D721Med (cell line): Measurements from ENCODE around the gene NLRC5.

Experiments used
- DNase-seq: peaks from one replicate; pipeline ENCODE4 v3.0.0; 2011; ENCODE audit warnings: low spot score; ENCODE audit not compliant: insufficient read length
- FAIRE-seq: peaks from 2 replicates; lab custom pipeline; 2011; peaks lifted over from hg19 to GRCh38; lab: Jason Lieb, UNC
- CTCF ChIP-seq: IDR thresholded peaks from 2 replicates; pipeline ENCODE4 v1.5.1; 2012; ENCODE audit warnings: mild to moderate bottlenecking, control low read depth; ENCODE audit not compliant: insufficient read depth; ENCODE audit errors: missing control alignments

NLRC5 gene

GRCh38 chr16:57081744-57082143 is 92.4 kb downstream of the NLRC5 start:
- FAIRE-seq: no peak
- TF ChIP-seq CTCF: no peak
- DNase-seq: no peak

- no peak for TF ChIP-seq CTCF
- FAIRE-seq (no peak), DNase-seq (no peak)
Measured at GRCh38 chr16:57082664-57083063, 93.3 kb downstream of the NLRC5 start.

GRCh38 chr16:57083485-57084126 is 94.2 kb downstream of the NLRC5 start:
- DNase-seq: no peak
- no peak for TF ChIP-seq CTCF
- no peak for FAIRE-seq

DNA sequence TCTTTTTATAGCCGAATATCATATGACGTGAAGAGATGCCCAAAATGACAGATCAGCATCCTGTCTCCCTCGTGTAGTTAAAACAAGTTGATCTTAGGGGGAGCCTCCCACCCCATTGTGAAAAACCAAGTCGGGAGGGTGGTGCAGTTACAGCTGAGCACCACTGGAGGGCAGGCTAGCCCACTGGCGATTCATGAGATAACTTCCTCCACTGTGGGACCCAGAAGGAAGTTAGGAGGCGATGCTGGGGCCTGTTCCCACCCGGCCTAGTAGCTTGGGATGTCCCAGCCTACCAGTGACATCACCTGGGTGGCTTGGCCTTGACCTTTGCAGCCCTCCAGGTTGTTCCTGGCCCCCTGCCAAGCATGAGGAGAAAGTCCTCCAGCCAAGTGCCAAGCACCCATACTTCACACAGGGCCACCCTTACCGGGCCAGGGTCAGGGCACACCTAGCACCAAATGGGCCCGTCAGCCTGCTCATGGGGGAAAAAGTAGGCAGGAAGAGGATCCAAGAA is 95.0 kb downstream of the NLRC5 start:
- DNase-seq (peak; percentile 37), FAIRE-seq (no peak)
- peak; percentile 91 for TF ChIP-seq CTCF

DNA sequence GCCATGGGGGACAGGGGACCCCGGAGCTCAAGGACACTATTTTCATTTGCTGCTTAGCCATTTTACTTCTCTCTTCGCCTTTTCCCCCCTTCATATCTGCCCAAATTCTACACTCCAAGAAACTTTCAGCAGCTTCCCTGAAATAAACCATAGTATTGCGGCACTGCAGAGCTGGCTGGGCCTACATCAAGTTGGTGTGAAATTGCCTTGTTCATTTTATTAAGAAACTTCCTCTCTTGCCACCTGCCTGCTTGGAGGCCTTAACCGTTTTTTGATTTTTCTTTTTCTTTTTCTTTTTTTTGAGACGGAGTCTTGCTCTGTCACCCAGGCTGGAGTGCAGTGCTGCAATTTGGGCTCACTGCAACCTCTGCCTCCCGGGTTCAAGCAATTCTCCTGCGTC is 95.6 kb downstream of the NLRC5 start:
- no peak for TF ChIP-seq CTCF
- FAIRE-seq: no peak

DNA sequence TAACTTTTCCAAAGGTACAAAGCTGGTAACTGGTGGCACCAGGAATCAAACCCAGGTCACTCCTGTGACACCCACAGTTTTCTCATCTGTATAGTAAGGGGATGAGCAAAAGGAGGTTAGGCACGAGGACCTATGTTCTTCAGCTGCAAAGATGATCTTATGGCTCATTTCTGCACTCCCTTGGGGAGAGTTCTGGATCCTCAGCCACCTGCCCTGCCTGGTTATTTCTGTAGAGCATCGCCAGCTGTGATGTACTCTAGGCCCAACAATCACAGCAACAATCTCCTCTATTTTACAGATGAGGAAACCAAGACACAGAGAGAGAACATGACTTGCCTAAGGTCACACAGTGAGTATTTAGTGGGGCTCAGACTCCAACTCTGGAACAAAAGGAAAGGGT is 97.6 kb downstream of the NLRC5 start:
- DNase-seq (no peak), FAIRE-seq (no peak)
- TF ChIP-seq CTCF: no peak

More for the DNA sequence above, 95.6 kb downstream of the NLRC5 start:
- DNase-seq: no peak

DNA sequence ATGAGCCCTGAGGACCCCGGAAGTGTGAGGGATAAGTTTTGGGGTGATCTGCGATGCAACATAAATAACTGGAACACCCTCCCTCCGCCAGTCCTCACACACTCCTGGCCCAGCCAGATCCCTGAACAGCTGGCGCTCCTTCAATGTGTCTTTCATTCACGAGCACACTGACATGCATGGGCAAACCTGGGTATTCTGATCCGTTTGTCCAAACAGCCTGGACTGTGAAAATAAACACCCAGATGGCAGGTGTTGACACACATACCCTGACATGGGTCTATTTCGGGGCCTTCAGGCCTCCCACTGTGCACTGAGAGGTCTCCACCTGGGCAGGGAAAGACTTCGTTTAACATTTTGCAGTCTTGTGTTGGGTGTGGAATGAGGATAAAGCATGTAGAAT is 100.0 kb downstream of the NLRC5 start:
- DNase-seq (no peak), FAIRE-seq (no peak)
- TF ChIP-seq CTCF: no peak
